ENCODE results near the gene RNF227.

DNA sequence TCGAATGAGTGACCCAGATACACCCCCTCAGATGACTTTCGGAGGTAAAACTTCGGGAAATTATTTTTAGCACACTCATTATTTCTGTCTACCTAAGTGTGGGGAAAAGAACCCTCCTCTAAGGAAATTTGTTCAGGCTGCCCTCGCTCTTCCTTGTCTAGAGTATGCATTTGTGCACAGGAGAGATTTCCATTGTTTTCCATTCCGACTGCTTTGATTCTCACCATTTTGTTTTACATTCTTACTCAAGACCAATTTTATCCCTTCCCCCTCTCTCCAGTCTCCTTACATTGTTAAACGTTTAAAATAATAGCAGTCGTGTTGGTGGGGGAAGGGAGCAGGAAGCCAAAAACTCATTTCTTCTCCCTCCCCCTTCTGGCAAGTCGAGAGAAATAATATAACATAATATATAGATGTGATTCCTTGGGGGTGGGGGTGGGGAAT is 29.0 kb downstream of the RNF227 start:
- TF ChIP-seq CTCF (IDR thresholded peaks at IDR 0.05; ENCODE audit: low read depth, low read length, poor library complexity, severe bottlenecking) (no peak), EZH2phosphoT487 (IDR thresholded peaks at IDR 0.05; ENCODE audit: borderline replicate concordance, low read length) (no peak)
